ENCODE measurements around the gene WFDC10B.
"Not testable (repeated sequence)": the region's sequence is repeated elsewhere in the genome, so short reads cannot be mapped to it uniquely, and the experiment has no call there.

Gene WFDC10B

DNA sequence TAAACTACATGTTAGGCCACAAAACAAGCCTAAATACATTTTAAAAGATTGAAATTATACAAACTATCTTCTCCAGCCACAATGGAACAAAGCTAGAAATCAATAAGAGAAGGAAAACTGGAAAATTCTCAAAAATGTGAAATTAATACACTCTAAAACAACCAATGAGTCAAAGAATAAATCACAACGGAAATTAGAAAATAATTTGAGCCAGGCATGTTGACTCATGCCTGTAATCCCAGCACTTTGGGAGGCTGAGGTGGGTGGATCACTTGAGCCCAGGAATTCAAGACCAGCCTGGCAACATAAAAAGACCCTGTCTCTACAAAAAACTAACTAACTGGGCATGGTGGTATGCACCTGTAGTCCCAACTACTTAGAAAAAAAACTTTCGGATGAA, 9.3 kb downstream of the WFDC10B start:
- DNase-seq (ENCODE audit: low read depth in 2 of 2): no peak
- H3K4me3 ChIP-seq (replicated peaks in 1 of 2; ENCODE audit: low read depth in 2 of 2, low read length in 2 of 2): no peak overlapping the region
- TF ChIP-seq, protein P1, sequence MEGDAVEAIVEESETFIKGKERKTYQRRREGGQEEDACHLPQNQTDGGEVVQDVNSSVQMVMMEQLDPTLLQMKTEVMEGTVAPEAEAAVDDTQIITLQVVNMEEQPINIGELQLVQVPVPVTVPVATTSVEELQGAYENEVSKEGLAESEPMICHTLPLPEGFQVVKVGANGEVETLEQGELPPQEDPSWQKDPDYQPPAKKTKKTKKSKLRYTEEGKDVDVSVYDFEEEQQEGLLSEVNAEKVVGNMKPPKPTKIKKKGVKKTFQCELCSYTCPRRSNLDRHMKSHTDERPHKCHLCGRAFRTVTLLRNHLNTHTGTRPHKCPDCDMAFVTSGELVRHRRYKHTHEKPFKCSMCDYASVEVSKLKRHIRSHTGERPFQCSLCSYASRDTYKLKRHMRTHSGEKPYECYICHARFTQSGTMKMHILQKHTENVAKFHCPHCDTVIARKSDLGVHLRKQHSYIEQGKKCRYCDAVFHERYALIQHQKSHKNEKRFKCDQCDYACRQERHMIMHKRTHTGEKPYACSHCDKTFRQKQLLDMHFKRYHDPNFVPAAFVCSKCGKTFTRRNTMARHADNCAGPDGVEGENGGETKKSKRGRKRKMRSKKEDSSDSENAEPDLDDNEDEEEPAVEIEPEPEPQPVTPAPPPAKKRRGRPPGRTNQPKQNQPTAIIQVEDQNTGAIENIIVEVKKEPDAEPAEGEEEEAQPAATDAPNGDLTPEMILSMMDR (IDR thresholded peaks at IDR 0.05; ENCODE audit: low read depth, low read length): no peak

DNA sequence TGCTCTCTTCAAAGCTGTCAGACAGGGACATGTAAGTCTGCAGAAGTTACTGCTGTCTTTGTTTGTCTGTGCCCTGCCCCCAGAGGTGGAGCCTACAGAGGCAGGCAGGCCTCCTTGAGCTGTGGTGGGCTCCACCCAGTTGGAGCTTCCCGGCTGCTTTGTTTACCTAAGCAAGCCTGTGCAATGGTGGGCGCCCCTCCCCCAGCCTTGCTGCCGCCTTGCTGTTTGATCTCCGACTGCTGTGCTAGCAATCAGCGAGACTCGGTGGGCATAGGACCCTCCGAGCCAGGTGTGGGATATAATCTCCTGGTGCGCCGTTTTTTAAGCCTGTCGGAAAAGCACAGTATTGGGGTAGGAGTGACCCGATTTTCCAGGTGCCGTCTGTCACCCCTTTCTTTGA, 11.5 kb downstream of the WFDC10B start:
- H3K4me3 ChIP-seq (replicated peaks in 1 of 2; ENCODE audit: low read depth in 2 of 2, low read length in 2 of 2); DNase-seq (ENCODE audit: low read depth in 2 of 2): not testable (repeated sequence)

DNA sequence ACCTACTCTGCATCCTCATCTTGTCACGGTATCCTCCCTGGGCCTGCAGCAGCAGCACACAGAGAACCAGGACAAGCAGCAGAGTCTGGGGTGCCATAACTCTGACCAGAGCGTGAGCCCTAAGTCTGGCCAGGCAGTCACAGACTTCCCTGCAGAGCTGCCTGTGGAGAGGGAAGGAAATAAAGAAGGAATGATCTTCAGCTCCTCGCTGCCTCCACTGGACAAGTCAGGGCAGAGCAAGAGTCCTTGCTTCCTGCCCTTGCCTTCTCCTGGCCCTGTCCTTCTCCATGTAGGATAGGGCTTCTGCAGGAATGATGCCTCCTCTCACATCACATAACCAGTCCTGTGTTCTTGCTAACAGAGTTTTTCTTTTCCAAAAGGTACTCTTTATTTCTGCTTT, 18.9 kb downstream of the WFDC10B start:
- no peak overlapping the region for H3K4me3 ChIP-seq (replicated peaks in 1 of 2; ENCODE audit: low read depth in 2 of 2, low read length in 2 of 2)
- TF ChIP-seq, protein P1 (IDR thresholded peaks at IDR 0.05; ENCODE audit: low read depth, low read length): no peak
- no peak for DNase-seq (ENCODE audit: low read depth in 2 of 2)

DNA sequence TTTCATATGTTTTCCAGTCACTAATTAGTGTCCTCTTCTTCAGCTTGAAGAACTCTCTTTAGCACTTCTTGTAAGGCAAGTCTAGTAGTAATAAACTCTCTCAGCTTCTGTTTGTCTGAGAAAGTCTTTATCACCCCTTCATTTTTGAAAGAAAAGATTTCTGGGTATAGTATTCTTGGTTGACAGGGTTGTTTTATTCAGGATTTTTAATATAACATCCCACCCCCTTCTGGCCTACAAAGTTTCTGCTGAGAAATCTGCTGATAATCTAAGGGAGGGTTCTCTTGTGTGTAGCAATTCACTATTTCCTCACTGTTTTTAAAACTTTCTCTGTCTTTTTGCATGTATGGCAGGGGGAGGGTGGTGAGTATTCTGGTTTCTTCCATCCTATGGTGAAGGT, 25.2 kb downstream of the WFDC10B start:
- no peak for DNase-seq (ENCODE audit: low read depth in 2 of 2)
- TF ChIP-seq, protein P1 (IDR thresholded peaks at IDR 0.05; ENCODE audit: low read depth, low read length): no peak
- H3K4me3 ChIP-seq (replicated peaks in 1 of 2; ENCODE audit: low read depth in 2 of 2, low read length in 2 of 2): no peak overlapping the region

DNA sequence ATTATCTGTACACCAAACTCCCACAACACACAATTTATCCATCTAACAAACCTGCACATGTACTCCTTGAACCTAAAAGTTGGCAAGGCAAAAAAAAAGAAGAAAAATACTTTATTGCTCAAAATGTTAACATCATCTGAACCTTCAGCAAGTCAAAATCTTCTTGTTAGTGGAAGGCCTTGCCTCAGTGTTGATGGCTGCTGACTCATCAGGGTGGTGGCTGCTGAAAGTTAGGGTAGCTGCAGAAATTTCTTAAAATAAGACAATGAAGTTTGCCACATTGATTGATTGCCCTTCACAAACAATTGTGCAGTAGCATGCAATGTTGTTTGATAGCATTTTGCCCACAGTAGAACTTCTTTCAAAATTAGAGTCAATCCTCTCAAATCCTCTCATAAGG, 32.1 kb downstream of the WFDC10B start:
- TF ChIP-seq, protein P1 (IDR thresholded peaks at IDR 0.05; ENCODE audit: low read depth, low read length): no peak
- H3K4me3 ChIP-seq (replicated peaks in 1 of 2; ENCODE audit: low read depth in 2 of 2, low read length in 2 of 2): no peak overlapping the region
- no peak for DNase-seq (ENCODE audit: low read depth in 2 of 2)

DNA sequence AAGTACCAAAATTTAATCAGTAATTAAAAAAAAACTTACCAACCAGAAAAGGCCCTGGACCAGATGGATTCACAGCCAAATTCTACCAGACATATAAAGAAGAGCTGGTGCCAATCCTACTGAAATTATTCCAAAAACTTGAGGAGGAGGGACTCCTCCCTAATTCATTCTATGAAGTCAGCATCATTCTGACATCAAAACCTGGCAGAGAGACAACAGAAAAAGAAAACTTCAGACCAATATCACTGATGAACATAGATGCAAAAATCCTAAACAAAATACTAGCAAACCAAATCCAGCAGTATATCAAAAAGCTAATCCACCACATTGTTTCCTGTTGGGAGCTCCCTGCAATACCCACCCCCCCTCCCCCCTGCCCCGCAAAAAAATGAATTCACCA, 34.7 kb downstream of the WFDC10B start, which contains the start of gene WFDC11:
Gene WFDC11, minus strand, starts transcription at position 101 of the 400 bp plus-strand sequence. CDS start 19,639 bp downstream, outside the sequence.
- no peak within 1 kb of the TSS for H3K4me3 ChIP-seq (replicated peaks in 1 of 2; ENCODE audit: low read depth in 2 of 2, low read length in 2 of 2)
- DNase-seq (ENCODE audit: low read depth in 2 of 2): no peak
- TF ChIP-seq, protein P1 (IDR thresholded peaks at IDR 0.05; ENCODE audit: low read depth, low read length): no peak

DNA sequence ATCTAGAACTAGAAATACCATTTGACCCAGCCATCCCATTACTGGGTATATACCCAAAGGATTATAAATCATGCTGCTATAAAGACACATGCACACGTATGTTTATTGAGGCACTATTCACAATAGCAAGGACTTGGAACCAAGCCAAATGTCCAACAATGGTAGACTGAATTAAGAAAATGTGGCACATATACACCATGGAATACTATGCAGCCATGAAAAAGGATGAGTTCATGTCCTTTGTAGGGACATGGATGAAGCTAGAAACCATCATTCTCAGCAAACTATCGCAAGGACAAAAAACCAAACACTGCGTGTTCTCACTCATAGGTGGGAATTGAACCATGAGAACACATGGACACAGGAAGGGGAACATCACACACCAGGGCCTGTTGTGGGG, 47.8 kb downstream of the WFDC10B start:
- not testable (repeated sequence) for H3K4me3 ChIP-seq (replicated peaks in 1 of 2; ENCODE audit: low read depth in 2 of 2, low read length in 2 of 2); DNase-seq (ENCODE audit: low read depth in 2 of 2)

DNA sequence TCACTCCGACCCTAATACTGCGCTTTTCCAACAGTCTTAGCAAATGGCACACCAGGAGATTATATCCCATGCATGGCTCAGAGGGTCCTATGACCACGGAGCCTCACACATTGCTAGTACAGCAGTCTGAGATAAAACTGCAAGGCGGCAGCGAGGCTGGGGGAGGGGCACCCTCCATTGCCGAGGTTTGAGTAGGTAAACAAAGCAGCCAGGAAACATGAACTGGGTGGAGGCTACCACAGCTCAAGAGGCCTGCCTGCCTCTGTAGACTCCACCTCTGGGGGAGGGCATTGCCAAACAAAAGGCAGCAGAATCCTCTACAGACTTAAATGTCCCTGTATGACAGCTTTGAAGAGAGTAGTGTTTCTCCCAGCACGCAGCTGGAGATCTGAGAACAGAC, 53.1 kb downstream of the WFDC10B start:
- not testable (repeated sequence) for H3K4me3 ChIP-seq (replicated peaks in 1 of 2; ENCODE audit: low read depth in 2 of 2, low read length in 2 of 2); DNase-seq (ENCODE audit: low read depth in 2 of 2)
